AG04449 (cell line): ENCODE data around the gene GNAS-AS1.

ENCODE experiments used
- CTCF ChIA-PET: fragments of 350-600 bp; formaldehyde crosslinking; extraction: SDS; loops from one replicate; lab custom pipeline; 2021; ENCODE audit warnings: antibody characterized with exemption; lab: Yijun Ruan, JAX
- POLR2A ChIA-PET: fragments of 400-600, 350-600 bp; formaldehyde crosslinking; extraction: SDS; loops from one replicate; lab custom pipeline; 2020; ENCODE audit warnings: antibody characterized with exemption, inconsistent platforms; lab: Yijun Ruan, JAX
- DNase-seq: peaks from one replicate; pipeline ENCODE4 v3.0.0-alpha.2; 2010; ENCODE audit warnings: low read depth, low spot score
- H3K4me3 ChIP-seq: 2 replicates; pipeline ENCODE4 v1.5.1; 2011; ENCODE audit warnings: low read depth, mild to moderate bottlenecking, control low read depth, low read length
- TF ChIP-seq, protein P1 (sequence below): IDR thresholded peaks from one replicate; pipeline ENCODE4 v1.5.1; 2011; ENCODE audit warnings: mild to moderate bottlenecking, moderate library complexity, low read length, control low read depth, inconsistent platforms; ENCODE audit not compliant: insufficient read depth; ENCODE audit errors: missing control alignments

GNAS-AS1 gene

DNA sequence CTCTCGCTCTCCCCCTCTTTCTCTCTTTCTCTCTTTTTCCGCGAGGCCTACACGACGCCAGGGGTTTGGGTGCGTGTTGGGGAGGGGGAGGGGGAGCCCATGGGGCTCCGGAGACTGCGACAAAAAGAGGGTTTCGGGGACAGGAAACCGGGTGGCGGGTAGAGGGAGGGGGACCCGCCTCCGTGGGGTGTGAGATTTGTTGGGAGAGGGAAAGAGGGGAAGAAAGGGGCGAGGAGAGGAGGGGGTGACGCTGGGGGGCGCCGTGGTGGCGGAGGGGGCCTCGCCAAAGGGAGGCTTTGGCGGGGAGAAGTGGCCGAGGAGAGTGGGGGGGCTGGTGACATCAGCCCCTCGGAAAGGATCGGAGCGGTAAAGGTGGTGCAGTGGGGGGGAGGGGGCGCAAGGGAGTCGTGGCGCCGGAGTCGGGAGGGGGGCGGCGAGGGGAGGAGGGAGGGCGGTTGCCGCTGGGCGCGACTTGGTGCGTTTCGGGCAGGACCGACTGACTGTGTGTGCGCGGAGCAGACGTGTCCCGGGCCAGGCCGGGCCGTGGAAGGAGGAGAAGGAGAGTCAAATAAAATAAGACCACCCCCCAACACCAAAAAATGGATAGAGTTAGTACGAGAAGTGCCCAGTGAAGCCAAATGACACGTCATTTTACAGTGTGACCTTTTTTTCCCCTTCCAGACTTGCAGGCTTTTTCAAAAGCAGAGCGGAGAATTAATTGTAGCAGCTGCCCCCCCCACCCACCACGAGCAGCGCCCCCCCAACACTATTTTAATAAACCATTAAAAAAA is 41.6 kb upstream of the GNAS-AS1 start:
- no peak for DNase-seq
- TF ChIP-seq, protein P1, sequence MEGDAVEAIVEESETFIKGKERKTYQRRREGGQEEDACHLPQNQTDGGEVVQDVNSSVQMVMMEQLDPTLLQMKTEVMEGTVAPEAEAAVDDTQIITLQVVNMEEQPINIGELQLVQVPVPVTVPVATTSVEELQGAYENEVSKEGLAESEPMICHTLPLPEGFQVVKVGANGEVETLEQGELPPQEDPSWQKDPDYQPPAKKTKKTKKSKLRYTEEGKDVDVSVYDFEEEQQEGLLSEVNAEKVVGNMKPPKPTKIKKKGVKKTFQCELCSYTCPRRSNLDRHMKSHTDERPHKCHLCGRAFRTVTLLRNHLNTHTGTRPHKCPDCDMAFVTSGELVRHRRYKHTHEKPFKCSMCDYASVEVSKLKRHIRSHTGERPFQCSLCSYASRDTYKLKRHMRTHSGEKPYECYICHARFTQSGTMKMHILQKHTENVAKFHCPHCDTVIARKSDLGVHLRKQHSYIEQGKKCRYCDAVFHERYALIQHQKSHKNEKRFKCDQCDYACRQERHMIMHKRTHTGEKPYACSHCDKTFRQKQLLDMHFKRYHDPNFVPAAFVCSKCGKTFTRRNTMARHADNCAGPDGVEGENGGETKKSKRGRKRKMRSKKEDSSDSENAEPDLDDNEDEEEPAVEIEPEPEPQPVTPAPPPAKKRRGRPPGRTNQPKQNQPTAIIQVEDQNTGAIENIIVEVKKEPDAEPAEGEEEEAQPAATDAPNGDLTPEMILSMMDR: no peak
- POLR2A ChIA-PET: interaction anchor here (1.6 kb wide), 1 partner anchor 16 kb away, joined by 11 read pairs; no protein-coding TSS in a partner anchor
- CTCF ChIA-PET: no interaction called here
- H3K4me3 ChIP-seq: peak overlapping the region; percentile 71

DNA sequence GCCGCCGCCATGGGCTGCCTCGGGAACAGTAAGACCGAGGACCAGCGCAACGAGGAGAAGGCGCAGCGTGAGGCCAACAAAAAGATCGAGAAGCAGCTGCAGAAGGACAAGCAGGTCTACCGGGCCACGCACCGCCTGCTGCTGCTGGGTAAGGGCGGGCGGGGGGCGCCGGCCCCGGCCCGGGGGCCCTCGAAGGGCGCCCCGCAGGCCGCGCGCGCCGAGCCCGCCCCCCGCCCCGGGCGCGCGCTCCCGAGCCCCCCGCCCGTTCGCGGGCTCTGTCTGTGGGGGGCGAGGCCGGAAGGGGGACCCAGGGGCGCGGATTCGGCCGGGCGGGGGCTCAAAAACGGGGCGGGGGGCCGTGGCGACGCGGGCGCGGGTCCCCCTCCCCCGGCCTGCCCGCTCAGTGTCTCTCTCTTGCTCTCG is 41.0 kb upstream of the GNAS-AS1 start:
- peak overlapping the region; percentile 71 for H3K4me3 ChIP-seq
- POLR2A ChIA-PET: interaction anchor here (0.6 to 1.6 kb wide), 5 partner anchors 8 to 140 kb away, joined by 3 to 13 read pairs (median 4); partner anchors contain the start of gene ATP5F1E
- no peak for DNase-seq
- TF ChIP-seq, protein P1: no peak
- CTCF ChIA-PET: no interaction called here

DNA sequence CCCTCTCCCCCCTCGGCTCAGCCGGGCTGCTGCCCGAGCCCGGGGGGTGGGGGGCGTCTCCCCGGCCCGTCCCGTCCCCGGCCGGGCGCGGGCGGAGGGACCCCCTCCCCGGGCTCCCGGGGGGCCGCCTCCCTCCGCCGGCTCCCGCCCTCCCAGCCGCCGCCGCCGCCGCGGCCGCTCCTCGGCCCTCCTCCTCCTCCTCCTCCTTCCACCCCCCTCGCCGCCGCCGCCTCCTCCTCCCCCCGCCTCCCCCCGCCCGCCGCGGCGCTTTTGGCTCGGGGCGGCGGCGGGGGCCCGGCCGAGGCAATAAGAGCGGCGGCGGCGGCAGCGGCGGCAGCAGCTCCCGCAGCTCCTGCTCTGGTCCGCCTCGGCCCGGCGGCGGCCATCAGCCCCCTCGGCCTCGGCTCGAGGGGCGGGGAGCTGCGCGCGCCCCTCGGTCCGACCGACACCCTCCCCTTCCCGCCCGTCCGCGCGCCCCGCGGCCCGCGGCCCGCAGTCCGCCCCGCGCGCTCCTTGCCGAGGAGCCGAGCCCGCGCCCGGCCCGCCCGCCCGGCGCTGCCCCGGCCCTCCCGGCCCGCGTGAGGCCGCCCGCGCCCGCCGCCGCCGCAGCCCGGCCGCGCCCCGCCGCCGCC is 40.5 kb upstream of the GNAS-AS1 start:
- TF ChIP-seq, protein P1: no peak
- H3K4me3 ChIP-seq: peak overlapping the region; percentile 71
- DNase-seq: no peak
- ChIA-PET CTCF (no interaction called here), POLR2A (interaction anchor here (0.6 to 1.6 kb wide), 7 partner anchors 8 to 141 kb away, joined by 3 to 13 read pairs (median 3); partner anchors contain the start of gene ATP5F1E)

DNA sequence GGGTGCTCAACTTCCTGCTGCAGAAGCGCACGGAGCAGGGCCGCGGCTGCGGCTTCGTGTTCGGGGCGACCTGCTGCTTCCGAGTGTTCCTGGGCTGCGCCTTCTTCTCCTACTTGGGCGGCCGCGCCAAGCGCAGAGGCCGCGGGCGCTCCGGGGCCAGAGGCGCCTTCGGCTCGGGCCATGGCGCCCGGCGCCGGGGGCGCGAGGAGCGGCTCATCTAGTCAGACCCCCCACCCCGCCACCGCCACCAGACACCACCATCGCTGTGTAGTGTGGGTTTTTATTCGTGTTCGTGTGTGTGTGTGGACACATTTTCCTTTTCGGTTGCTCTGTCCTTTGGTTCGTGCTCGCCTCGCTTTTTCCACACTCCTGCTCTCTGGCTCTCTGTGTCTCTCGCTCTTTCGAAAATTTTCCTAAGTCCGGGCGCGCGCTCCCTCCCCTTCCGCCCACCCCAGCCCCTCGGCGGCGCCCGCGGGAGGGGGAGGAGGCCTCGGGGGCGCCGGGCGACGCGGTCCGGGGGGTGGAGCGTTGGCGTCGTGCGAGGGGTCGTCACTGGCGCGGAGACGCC is 39.9 kb upstream of the GNAS-AS1 start:
- ChIA-PET POLR2A (interaction anchor here (0.6 to 1.6 kb wide), 7 partner anchors 7 to 142 kb away, joined by 3 to 13 read pairs (median 3); partner anchors contain the start of gene ATP5F1E), CTCF (no interaction called here)
- TF ChIP-seq, protein P1: no peak
- peak overlapping the region; percentile 71 for H3K4me3 ChIP-seq
- DNase-seq: no peak

DNA sequence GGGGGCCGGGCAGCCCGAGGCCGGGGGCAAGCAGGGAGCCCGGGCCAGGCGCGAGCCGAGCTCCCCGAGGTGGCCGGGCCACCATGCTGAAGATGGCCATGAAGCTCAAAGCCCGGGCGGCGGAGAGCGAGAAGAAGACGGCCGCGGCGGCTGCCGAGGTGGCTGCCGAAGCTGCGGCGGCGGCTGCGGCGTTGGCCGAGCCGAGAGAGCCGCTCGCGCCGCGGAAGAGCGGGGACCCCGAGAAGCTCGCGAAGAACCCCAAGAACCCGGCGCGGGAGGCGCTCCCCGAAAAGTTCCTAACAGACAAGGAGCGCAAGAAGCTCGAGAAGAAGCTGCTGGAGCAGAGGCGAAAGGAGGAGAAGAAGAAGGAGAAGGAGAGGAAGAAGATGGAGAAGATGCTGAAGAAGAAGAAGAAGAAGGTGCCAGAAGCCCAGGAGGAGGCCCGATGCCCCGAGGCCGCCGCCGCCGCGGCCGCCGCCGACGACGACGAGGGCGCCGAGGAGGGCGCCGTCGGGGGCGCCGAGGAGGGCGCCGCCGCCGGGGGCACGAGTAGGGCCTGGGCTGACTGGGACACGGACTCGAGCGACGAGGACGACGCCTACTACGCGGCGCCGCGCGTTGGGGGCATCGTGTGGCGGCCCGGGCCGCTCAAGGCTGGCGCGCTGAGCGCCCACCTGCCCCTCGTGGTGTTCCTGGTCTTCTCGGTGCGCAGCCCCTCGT is 39.3 kb upstream of the GNAS-AS1 start:
- H3K4me3 ChIP-seq: peak overlapping the region; percentile 71
- ChIA-PET CTCF (interaction anchor here (1.3 kb wide), 1 partner anchor 19 kb away, joined by 4 read pairs; no protein-coding TSS in a partner anchor), POLR2A (interaction anchor here (0.6 to 1.6 kb wide), 7 partner anchors 18 to 375 kb away, joined by 3 to 9 read pairs (median 4); partner anchors contain the start of genes APCDD1L and ATP5F1E)
- TF ChIP-seq, protein P1: no peak
- DNase-seq: no peak
